Brain pericyte (primary cell): ENCODE data around the gene GRIK4.

Experiments
- DNase-seq: peaks from one replicate; pipeline ENCODE4 v3.0.0-alpha.2; 2012; ENCODE audit warnings: low read depth, low spot score

The GRIK4 gene

DNA sequence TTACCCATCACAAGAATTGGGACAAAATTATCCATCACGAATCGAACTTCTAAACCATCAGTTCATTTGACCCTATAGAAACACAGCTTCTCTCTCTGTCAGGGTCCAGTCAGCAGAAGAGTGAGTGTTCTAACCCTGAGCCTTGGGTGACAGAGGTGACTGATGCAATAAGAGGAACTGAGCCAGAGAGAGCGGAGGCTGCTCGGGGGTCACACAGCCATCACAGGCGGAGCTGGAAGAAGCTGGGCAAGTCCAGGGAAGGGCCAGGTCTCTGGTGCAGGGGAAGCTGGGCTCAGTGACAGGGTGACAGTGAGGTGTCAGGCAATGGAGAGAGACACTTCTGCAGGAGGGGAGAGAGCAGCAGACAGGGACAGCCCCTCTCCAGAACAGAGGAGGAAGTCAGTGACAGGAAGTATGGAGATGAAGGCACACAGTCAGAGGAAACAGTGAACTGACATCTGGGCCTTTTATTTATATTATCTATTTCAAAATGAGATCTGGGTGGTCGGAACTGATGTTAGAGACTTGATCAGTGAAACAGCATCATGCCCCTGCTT is 328.4 kb downstream of the GRIK4 start:
- no peak for DNase-seq

DNA sequence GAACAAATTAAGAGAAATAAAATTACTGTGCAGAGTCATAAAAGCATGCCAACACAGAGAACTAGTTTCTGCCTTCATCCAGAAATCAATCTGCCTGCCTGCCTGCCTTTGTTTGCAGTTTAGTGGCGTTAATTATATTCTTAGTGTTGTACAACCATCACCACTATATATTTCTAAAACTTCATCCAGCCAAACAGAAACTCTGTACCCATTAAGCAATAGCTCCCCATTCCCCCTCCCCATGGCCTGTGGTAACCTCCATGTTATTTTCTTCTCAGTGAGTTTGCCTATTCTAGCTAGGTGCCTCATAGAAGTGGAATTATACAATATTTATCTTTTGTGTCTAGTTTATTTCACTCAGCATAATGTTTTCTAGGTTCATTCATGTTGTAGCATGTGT is 329.1 kb downstream of the GRIK4 start:
- DNase-seq = no peak

DNA sequence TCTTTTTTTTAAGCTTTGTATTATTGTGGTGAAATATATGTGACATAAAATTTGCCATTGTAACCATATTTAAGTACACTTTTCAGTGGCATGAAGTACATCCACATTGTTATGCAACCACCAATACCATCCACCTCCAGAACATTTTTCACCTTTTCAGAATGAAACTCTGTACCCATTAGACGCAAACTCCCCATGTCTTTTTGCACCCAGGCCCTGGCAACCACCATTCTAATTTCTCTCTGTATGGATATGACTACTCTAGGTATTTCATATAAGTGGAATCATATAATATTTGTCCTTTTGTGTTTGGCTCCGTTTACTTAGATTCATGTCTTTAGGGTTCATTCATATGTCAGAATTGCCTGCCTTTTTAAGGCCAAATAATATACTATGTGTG is 329.5 kb downstream of the GRIK4 start:
- DNase-seq = no peak

DNA sequence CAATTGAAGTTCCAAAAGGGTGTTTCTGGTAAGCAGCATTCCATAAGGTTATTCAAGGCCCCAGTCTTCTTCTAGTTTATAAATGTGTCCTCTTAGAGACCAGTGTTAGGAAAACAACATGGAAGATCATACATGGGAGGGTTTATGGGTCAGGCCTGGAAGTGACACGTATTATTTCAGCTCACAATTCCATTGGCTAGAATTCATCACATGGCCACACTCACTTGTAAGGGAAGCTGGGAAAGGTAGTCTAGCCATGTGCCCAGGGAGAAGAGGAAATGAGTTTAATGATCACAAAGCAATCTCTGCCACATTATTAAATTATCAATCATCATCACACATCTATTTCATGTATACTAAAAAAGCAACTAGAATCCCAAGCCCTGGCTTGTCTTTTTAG is 330.6 kb downstream of the GRIK4 start:
- DNase-seq = no peak

DNA sequence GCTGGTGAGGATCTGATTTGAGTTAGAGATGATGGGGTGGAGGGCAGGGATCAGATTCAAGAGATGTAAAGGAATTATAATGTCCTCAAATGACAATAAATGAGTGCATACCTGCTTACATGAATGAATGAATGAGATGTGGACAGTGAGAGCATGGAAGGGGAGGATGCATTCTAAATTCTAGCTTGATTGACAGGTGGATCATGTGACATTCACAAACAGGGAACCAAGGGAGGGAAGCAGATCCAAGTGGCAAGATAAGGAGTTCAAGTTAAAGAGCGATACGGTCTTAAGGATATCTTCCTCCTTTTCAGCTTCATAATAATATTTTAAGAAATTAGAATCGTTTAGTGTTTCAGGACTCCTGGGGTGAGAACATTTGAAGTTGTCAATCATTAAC is 341.9 kb downstream of the GRIK4 start:
- no peak for DNase-seq

DNA sequence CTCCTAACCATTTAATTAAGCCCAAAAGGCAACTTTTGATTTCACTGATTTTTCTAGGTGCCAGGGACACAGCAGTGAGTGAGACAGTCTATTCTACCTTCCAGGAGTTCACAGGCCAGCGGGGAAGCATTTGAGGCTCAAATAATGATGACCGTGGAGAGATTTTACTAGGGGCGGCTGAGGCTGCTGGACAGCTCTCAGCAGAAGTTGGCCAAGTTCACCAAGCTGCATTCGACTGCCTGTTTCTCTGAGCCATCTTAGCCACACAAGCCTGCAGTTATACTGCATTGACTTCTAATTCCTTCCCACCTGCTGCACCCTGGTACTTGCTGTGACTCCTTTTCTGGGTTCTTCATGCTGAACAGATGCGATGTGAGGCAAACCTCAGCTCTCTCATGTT is 343.4 kb downstream of the GRIK4 start:
- no peak for DNase-seq

DNA sequence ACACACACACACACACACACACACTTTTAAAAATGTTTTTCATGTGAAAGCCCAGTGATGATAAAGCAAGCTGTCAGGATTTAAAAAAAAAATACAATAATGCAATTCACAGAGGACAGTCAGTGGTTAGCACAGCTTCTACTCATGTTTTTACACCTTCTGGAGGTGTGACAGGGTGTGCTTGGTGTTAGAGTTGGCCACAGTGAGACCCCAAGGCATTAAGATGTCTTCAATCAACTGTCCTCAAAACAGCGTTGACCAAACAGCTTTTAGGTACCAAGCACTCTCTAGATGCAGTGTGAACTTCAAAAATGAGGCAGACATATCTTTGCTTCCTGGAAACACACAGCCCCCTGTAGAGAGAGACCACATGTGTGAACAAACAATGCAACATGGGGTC is 346.0 kb downstream of the GRIK4 start:
- DNase-seq = no peak

DNA sequence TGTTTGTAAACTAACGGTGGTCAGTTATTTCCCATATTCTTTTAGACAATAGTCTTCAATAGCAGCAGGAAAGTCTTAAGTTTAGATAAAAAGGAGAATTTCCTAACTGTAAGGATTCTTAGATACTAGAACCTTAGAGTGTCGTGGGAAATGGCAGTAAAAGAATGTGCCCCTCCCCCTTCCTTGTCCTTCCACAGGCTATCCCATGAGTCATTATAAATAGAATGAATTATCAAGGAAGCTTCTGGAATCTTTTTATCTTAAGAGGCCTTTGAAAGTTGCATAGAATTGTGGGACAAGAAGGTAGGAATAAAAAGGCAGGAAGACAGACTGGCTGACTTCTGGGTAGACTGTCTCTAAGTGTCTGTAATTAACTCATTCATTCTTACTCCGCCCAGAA is 347.2 kb downstream of the GRIK4 start:
- no peak for DNase-seq

DNA sequence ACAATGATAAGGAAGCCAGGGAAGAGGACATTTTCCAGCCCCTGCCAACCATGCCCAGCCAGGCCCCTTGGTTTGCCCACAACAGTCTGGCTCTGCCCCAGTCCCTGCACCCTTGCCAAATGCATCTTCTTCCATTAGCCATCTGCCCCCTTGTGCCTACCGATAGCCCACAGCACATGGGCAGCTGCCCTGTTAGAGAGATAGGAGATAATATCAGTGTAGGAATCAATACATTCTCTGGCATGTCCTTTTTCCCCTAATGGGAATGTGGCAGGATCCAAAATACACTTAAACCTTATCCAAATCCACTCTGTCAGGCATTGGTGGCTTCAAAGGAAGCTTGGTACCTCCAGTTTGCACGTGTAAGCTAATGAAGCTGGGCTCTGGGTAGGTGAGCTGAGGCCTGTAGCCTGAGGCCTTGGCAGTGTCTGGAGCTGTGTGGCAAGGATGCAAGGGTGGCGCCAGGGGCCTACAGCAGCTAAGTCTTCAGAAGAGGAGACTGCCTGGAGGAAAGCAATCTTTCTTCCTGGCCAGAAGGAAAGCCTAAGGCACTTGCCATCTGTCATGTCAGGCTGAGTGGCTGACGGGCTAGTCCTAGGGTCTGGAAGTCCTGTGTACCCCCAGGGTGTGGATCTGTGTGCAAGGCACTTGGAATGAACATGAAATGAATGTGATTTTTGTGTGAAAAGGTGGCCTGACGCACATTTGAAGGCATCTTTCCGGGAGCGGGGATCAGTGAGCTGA is 348.2 kb downstream of the GRIK4 start:
- no peak for DNase-seq

DNA sequence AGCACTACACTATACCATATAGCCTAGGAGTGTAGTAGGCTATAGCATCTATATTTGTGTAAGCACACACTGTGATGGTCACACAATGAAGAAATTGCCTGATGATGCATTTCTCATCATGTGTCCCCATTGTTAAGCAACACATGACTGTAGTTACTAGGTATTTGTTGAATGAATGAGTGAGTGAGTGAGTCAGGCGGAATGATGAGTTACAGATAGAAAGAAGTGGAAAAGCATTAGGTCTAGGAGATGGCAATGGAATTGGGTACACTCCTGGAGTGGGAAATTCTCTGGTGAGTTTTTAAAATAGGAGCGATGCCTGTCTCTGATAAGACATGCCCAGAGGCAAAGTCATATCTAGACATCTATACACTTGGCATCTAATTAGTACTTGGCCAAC is 351.8 kb downstream of the GRIK4 start:
- no peak for DNase-seq

DNA sequence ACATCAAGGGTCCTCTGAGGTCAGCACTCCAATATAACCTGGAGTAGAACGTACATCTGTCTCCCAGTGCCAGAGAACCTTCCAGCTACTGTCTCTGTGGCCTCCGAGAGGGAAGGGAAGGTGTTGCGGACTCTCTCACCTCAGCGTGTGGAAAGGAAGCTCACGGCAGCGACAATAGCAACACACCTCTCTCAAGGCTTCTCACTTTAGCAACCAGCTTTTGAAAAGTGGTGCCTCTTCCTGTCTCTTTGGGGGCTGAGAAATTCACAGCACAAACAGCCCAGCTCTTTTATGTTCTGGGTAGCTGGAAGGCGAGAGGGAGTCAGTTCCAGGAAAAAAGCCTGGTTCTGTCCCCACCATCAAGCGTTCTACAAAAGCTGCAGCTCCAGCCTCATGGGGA is 355.5 kb downstream of the GRIK4 start:
- DNase-seq = no peak

DNA sequence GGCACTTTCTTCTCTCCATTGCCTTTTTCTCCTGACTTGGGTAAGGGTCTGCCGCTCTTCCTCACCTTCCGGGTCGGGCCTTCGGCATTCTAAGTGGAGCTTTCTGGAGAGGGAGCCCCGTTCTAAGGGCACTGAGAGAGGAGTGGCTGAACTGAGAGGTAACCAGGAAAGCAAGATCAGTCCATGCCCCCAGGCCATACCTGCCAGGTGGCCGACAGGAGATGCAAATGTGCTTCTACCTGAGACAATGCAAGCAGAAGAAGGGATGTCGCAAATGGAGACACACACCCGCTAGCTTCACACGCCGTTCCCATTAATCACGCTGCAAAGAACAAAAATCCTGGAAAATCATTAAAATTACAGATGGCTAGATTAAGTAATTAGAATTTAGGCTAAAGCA is 356.0 kb downstream of the GRIK4 start:
- DNase-seq = no peak

DNA sequence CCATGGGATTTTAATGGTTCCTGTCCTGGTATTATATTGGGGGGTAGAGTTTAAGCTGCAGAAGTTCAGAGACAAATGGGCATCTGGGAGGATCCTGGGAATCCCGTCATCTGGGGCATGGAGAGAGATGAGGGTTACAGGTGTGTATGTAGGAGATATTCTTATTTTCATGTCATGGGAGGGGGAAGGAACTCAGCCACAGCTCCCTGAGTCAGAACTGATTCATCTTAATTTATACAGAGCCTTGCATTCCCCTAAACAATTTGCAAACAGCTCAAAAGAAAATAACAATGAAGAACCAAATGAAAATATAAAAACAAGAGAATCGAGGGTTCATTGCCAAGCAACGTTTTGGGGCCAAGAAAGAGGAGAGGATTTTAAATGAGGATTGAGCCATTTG is 356.4 kb downstream of the GRIK4 start:
- no peak for DNase-seq

DNA sequence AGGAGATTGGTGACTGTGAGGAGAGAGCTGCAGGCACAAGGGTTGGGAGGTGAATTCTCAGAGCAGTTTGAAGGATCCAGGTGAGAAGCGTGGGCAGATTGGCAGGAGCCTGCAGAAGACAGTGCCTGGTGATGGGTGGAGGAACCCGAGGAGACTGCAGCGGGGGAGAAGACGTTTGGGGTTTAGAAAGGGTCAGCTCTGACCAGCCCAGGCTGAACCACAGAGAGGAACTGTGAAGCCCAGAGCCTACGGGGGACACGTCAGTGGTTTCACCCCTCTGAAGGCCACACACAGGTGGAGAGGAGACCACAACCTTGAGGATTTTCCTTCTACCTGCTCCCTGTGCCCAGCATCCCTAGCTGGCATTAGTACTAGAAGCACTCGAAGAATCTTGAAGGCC is 357.5 kb downstream of the GRIK4 start:
- no peak for DNase-seq

DNA sequence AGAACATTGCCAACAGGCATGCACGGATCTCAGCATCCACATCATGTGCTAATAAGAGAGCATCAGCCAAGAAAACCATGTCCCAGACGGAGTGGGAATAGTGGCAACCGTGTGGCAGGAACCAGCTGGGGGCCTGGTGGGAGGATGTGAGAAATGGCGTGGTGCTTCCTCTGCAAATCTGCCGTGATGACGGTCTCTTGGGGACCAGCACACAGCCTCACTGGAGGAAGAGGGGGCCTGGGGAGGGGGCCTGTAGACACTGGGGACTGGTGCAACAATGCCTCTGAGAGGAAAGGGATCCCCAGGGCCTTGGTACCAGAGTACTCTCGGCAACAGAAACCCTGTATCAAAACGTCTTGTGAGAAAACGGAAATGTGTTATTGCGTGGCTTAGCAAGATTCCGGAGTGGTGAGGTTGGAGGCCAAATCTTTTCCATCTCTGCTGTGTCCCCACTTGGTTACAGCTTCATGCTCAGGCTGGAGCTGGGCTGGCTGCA is 358.0 kb downstream of the GRIK4 start:
- no peak for DNase-seq

DNA sequence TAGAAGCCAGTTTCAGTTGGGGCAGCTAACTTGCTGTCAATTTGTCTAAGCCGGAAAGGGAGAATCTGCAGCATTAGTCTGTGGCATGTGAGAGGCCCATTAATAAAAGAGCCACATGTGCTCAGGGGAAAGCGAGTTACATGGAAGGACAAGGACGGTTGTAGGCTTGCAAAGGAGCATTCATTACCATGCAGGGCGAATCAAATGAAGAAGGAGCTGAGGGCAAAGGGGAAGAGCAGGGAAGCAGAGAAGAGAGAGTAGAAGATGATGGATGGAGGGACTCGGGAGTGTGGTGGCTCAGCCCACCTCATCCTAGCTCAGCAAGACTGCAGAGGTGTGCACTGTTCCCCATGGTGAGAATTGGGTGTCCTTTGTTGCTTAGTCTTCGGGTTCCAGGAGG is 359.6 kb downstream of the GRIK4 start:
- no peak for DNase-seq

DNA sequence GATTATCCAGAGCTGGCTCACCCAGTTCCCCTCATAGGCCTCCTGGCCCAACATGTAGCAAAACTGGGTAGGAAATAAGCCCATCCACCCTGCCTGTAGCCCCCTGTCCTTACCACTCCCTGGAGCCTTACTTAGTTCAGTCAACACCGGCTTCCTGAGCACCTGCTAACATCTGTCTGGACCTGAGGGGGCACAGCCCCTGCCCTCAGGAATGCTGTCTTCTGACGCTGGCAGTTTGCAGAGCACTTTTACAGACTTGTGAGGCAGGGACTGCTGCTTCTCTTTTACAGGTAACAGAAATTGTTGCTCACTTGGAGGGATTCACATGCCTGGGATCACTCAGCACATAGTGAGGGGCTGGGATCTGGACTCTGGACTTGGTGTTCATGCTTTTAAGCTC is 360.4 kb downstream of the GRIK4 start:
- no peak for DNase-seq

DNA sequence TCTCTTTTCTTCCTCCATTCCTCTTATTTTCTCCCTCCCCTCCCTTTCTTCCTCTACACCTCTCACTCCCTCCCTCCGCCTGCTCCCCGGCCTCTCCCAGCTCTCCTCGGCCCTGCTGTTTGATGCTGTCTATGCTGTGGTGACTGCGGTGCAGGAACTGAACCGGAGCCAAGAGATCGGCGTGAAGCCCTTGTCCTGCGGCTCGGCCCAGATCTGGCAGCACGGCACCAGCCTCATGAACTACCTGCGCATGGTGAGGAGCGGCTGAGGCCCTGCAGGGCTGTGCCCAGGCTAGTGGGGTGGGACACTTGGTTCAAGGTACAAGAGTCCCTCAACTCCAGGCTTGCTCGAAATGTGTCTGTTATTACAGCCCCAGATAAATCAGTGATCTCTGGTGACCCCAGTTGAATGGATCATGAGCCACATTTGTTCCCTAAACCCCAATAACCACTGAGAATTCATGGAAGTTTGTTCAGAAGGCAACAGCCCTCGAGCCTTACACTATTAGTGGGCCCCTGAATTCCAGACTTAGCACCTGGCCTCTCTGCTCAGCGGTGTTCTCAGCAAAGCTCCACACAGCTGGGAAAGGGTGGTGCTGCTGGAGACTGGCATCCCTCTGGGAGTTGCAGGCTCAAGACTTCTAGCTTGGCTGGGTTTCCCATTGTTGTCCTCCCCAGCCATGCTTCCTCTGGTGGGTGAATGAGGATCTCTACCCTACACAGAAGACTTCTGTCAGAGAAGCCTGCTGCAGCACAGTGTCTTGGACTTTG is 362.6 kb downstream of the GRIK4 start:
- DNase-seq = no peak

DNA sequence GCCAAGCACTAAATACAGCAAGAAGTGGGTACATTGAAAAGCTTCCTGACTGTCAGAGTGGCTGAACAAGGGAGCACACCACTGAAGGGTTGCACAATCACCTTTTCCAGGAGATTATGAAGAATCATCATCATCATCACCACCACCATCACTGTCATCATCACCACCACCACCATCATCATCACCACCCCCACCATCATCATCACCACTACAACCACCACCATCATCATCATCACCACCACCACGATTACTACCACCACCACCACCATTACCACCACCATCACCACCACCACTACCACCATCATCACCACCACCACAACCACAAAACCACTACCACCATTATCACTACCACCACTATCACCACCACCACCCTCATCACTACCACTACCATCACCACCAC is 364.4 kb downstream of the GRIK4 start:
- DNase-seq = no peak

DNA sequence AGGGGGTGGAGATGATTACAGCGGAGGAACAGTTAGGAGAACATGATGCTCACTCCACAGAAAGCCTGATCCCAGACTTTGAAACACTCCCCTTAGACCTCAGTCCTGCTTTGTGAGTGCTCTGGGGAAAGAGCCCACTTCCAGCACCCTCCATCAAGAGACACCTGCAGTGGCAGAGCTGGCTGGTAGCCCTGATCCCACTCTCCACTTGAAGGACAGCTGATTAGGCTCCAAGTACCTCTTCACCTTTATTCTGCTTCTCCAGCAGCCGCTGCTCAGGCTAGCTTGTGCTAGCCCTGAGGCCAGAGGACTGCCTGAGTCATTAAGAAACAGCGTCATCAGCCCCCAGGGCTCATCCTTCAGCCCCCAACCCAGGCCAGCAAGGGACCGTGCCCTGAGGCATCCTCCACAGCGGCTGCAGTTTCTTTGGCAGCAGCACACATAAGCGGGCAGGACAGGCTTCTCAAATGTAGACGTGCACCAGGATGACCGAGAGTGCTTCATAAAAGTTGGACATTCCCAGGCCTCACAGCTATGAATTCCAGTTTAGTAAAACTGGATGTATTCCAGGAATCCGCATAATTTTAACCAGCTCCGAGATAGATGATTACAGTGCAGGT is 366.3 kb downstream of the GRIK4 start:
- DNase-seq = no peak

DNA sequence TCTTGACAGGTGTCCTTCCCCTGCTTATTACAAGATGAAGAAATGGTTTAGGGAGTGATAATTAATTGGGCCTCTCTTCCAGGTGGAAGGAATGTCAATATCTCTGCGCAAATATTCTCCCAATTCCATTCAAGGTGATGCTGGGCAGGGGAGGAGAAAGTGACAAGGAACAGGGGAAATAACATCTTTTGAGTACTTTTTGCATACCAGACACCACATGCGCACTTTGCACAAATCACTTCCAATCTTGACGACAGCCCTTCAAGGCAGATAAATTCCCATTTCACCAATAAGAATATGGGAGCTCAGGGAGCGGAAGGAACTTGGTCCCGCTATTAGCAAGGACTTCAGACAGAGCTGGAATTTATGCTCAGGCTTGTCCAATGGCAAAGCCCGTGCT is 367.2 kb downstream of the GRIK4 start:
- DNase-seq = no peak

DNA sequence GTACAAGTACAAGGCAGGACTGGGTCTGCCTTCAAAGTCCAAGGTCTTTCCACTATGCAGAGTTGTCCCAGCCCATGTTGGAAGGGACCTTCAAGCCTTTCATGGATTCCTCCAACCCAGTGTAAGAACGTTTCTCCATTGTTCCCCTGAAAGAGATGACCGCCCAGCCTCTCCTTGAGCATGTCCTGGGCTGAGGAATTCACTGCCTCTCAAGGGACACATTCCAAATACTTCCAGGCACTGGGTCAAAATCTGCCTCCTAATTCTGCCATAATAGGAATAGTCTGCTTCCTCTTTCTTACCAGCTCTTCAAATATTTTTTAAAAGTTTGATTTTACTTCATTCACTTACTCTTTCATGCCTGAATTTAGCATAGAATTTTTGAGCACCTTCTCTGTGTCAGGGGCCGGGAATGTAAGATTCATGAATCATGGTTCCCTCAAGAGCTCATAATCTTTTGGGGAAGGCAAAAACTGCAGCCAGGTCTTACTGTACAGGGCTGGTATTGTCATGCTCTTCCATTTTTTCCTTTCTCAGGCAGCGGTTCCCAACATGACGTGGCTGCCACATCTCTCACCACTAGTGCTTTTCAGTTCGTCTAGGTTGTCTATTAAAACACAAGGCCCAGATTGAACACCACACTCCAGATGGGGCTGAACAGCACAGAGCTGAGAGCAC is 369.1 kb downstream of the GRIK4 start:
- no peak for DNase-seq
